A549 (cell line): ENCODE measurements around the gene MFAP1. TPM values are rescaled to one million over a fixed set of nuclear protein-coding genes. Genes with fewer than 3 reads are reported as not detected.

Source experiments
- ATAC-seq, 2 experiments: fragments of 200-7000 bp in 1 of 2; fragments of >200 bp in 1 of 2; cut with Nextera tagmentation in 1 of 2; cut with Tn5 transposase in 1 of 2; 3 replicates each; pipeline versions ENCODE4 v1.8.0 to v1.9.1; 2018 to 2020; ENCODE audit warnings: mild to moderate bottlenecking in 1 of 2, moderate library complexity in 1 of 2
- CTCF ChIA-PET: fragments of 300-600 bp; sonication (Branson Sonifier 250); formaldehyde crosslinking; extraction: SDS; loops from one replicate; lab custom pipeline; 2021; ENCODE audit warnings: antibody characterized with exemption, inconsistent platforms; lab: Yijun Ruan, JAX
- POLR2A ChIA-PET: fragments of 350-600 bp; formaldehyde crosslinking; extraction: SDS; loops from one replicate; lab custom pipeline; 2021; ENCODE audit warnings: antibody characterized with exemption, inconsistent platforms; lab: Yijun Ruan, JAX
- DNase-seq, 2 experiments: peaks; one replicate each; pipeline versions ENCODE4 v3.0.0 to v3.0.0-alpha.2; 2011 to 2016; ENCODE audit warnings: low read depth in 1 of 2, low spot score in 1 of 2
- FAIRE-seq: peaks from 2 replicates; lab custom pipeline; 2011; peaks lifted over from hg19 to GRCh38; lab: Jason Lieb, UNC
- H3K27ac ChIP-seq, 2 experiments: fragments of >200 bp; sonication (Bioruptor Twin); formaldehyde crosslinking; 3 replicates each; pipeline ENCODE4 v1.5.1; 2016 to 2017
- H3K4me1 ChIP-seq: fragments of >200 bp; sonication (Bioruptor Twin); formaldehyde crosslinking; 3 replicates; pipeline ENCODE4 v1.6.1; 2016
- H3K4me2 ChIP-seq: fragments of >200 bp; sonication (Bioruptor Twin); formaldehyde crosslinking; 3 replicates; pipeline ENCODE4 v1.6.1; 2016
- H3K4me3 ChIP-seq: fragments of >200 bp; sonication (Bioruptor Twin); formaldehyde crosslinking; 3 replicates; pipeline ENCODE4 v1.5.1; 2016
- H3K9me3 ChIP-seq: fragments of >200 bp; sonication (Bioruptor Twin); formaldehyde crosslinking; 3 replicates; pipeline ENCODE4 v1.6.1; 2016
- CEBPB ChIP-seq, 2 experiments: fragments of >200 bp in 1 of 2; sonication (Bioruptor Twin) in 1 of 2; formaldehyde crosslinking in 1 of 2; IDR thresholded peaks; 2 replicates each; pipeline ENCODE4 v1.6.1; 2012 to 2016
- CHD2 ChIP-seq: fragments of 150-350 bp; IDR thresholded peaks from 2 replicates; pipeline ENCODE4 v1.6.1; 2014; ENCODE audit warnings: low read length; ENCODE audit not compliant: partially characterized antibody
- EP300 ChIP-seq, 2 experiments: fragments of >200 bp; sonication (Bioruptor Twin); formaldehyde crosslinking; IDR thresholded peaks; 2 replicates in 1 of 2; 3 replicates in 1 of 2; pipeline ENCODE4 v1.6.1; 2016 to 2017
- FOSB ChIP-seq: fragments of 250-450 bp; sonication (Bioruptor Pico); IDR thresholded peaks from 2 replicates; pipeline ENCODE4 v1.5.0; 2020; ENCODE audit warnings: mild to moderate bottlenecking, moderate library complexity
- FOXS1 ChIP-seq: fragments of 250-450 bp; sonication (Bioruptor Pico); IDR thresholded peaks from 2 replicates; pipeline ENCODE4 v1.5.0; 2020; ENCODE audit warnings: mild to moderate bottlenecking, moderate library complexity
- HDAC2 ChIP-seq: fragments of 200-600 bp; sonication (generic); IDR thresholded peaks from 2 replicates; pipeline ENCODE4 v1.6.1; 2016
- HOXB13 ChIP-seq: fragments of 250-450 bp; sonication (Bioruptor Pico); IDR thresholded peaks from 2 replicates; pipeline ENCODE4 v1.5.0; 2020; ENCODE audit warnings: low read depth, mild to moderate bottlenecking, moderate library complexity
- HOXB5 ChIP-seq: fragments of 250-450 bp; sonication (Bioruptor Pico); IDR thresholded peaks from 2 replicates; pipeline ENCODE4 v1.5.0; 2020; ENCODE audit warnings: mild to moderate bottlenecking, moderate library complexity
- JUN ChIP-seq, 2 experiments: fragments of >200 bp; sonication (Bioruptor Twin); formaldehyde crosslinking; IDR thresholded peaks; 2 replicates in 1 of 2; 3 replicates in 1 of 2; pipeline ENCODE4 v1.6.1; 2016 to 2017
- JUNB ChIP-seq: fragments of >200 bp; sonication (Bioruptor Twin); formaldehyde crosslinking; IDR thresholded peaks from 2 replicates; pipeline ENCODE4 v1.6.1; 2016
- NFE2L2 ChIP-seq: fragments of 150-350 bp; conservative IDR thresholded peaks from 2 replicates; pipeline ENCODE4 v1.6.1; 2014; ENCODE audit warnings: low read length
- NPAS2 ChIP-seq: fragments of 250-450 bp; sonication (Bioruptor Pico); IDR thresholded peaks from 2 replicates; pipeline ENCODE4 v1.8.0; 2022; ENCODE audit warnings: mild to moderate bottlenecking, moderate library complexity, borderline replicate concordance
- PHF8 ChIP-seq: fragments of 200-600 bp; sonication (generic); IDR thresholded peaks from 2 replicates; pipeline ENCODE4 v1.6.1; 2016; ENCODE audit warnings: low read depth, mild to moderate bottlenecking, antibody characterized with exemption, moderate library complexity, borderline replicate concordance
- POLR2A ChIP-seq: IDR thresholded peaks from 2 replicates; pipeline ENCODE4 v1.6.1; 2012; ENCODE audit warnings: mild to moderate bottlenecking, low read length
- SMC3 ChIP-seq: fragments of >200 bp; sonication (Bioruptor Twin); formaldehyde crosslinking; IDR thresholded peaks from 3 replicates; pipeline ENCODE4 v1.6.1; 2018; ENCODE audit warnings: inconsistent platforms
- SREBF2 ChIP-seq: fragments of 450-650 bp; IDR thresholded peaks from 2 replicates; pipeline ENCODE4 v1.6.1; 2014; ENCODE audit warnings: mild to moderate bottlenecking, moderate library complexity
- TFCP2L1 ChIP-seq: fragments of 250-450 bp; sonication (Bioruptor Pico); IDR thresholded peaks from 2 replicates; pipeline ENCODE4 v1.5.0; 2021; ENCODE audit warnings: mild to moderate bottlenecking
- ZC3H11A ChIP-seq: fragments of 450-650 bp; IDR thresholded peaks from 2 replicates; pipeline ENCODE4 v1.6.1; 2014; ENCODE audit warnings: antibody characterized with exemption, mild to moderate bottlenecking
- ZSCAN20 ChIP-seq: fragments of 250-450 bp; sonication (Bioruptor Pico); IDR thresholded peaks from 2 replicates; pipeline ENCODE4 v1.8.0; 2022; ENCODE audit warnings: mild to moderate bottlenecking, moderate library complexity
- WGBS: methylation state at CpG from one replicate; pipeline ENCODE4 v1.1.6; 2017; ENCODE audit errors: missing lambda C conversion rate; 5-methylcytosine and 5-hydroxymethylcytosine counted together
- polyA plus RNA-seq, 4 experiments: library from polyadenylated mRNA; depleted of rRNA in 3 of 4; stranded (reverse); fragments of >200 nt; fragmentation: RNase III in 1 of 4; extraction: RNeasy Plus Mini Kit Qiagen cat#74134 plus additional on column Dnase treatment in 1 of 4; gene quantifications; 2 replicates in 3 of 4; 3 replicates in 1 of 4; pipeline ENCODE4 v1.2.3, GENCODE V29; 2011 to 2017
- TF ChIP-seq, protein P1 (sequence below): fragments of 200-600 bp; sonication (generic); IDR thresholded peaks from 2 replicates; pipeline ENCODE4 v1.6.1; 2016; ENCODE audit warnings: antibody characterized with exemption, mild to moderate bottlenecking, moderate library complexity
- TF ChIP-seq, protein P2 (sequence below): IDR thresholded peaks from 2 replicates; pipeline ENCODE4 v1.6.1; 2012
- TF ChIP-seq, protein P3 (sequence below): fragments of >200 bp; sonication (Bioruptor Twin); formaldehyde crosslinking; IDR thresholded peaks from 2 replicates; pipeline ENCODE4 v1.6.1; 2016
- TF ChIP-seq, protein P4 (sequence below): fragments of 250-450 bp; sonication (Bioruptor Pico); IDR thresholded peaks from 2 replicates; pipeline ENCODE4 v1.5.0; 2020; ENCODE audit warnings: low read depth, mild to moderate bottlenecking, moderate library complexity

Gene MFAP1
- polyA plus RNA-seq, 2 of the 4 experiments (the other 2 are of a cell fraction): 31.7 to 40.3 TPM

DNA sequence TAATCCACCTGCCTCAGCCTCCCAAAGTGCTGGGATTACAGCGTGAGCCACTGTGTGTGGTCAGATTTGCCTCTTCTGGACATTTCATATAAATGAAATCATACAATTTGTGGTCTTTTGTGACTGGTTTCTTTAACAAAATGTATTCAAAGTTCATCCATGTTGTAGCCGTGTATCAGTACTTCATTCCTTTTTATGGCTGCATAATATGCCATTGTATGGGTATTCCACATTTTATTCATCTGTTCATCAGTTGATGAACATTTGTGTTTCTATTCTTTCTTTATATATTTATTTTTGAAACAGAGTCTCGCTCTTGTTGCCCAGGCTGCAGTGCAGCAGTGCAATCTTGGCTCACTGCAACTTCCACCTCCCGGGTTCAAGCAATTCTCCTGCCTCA lies 28.1 kb upstream of the MFAP1 start:
- no peak overlapping the region for H3K4me3 ChIP-seq
- 95% methylated on average over 4 of the region's 4 CpGs for WGBS
- H3K9me3 ChIP-seq: no peaks in the 10 kb centered on the region
- H3K4me1 ChIP-seq: no peaks in the 10 kb centered on the region
- ChIA-PET POLR2A (no interaction called here), CTCF (no interaction called here)
- no peak overlapping the region for H3K4me2 ChIP-seq
- TF ChIP-seq POLR2A: no peak
- TF ChIP-seq PHF8: no peak
- TF ChIP-seq, protein P1, sequence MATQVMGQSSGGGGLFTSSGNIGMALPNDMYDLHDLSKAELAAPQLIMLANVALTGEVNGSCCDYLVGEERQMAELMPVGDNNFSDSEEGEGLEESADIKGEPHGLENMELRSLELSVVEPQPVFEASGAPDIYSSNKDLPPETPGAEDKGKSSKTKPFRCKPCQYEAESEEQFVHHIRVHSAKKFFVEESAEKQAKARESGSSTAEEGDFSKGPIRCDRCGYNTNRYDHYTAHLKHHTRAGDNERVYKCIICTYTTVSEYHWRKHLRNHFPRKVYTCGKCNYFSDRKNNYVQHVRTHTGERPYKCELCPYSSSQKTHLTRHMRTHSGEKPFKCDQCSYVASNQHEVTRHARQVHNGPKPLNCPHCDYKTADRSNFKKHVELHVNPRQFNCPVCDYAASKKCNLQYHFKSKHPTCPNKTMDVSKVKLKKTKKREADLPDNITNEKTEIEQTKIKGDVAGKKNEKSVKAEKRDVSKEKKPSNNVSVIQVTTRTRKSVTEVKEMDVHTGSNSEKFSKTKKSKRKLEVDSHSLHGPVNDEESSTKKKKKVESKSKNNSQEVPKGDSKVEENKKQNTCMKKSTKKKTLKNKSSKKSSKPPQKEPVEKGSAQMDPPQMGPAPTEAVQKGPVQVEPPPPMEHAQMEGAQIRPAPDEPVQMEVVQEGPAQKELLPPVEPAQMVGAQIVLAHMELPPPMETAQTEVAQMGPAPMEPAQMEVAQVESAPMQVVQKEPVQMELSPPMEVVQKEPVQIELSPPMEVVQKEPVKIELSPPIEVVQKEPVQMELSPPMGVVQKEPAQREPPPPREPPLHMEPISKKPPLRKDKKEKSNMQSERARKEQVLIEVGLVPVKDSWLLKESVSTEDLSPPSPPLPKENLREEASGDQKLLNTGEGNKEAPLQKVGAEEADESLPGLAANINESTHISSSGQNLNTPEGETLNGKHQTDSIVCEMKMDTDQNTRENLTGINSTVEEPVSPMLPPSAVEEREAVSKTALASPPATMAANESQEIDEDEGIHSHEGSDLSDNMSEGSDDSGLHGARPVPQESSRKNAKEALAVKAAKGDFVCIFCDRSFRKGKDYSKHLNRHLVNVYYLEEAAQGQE: no peak
- TF ChIP-seq, protein P2, sequence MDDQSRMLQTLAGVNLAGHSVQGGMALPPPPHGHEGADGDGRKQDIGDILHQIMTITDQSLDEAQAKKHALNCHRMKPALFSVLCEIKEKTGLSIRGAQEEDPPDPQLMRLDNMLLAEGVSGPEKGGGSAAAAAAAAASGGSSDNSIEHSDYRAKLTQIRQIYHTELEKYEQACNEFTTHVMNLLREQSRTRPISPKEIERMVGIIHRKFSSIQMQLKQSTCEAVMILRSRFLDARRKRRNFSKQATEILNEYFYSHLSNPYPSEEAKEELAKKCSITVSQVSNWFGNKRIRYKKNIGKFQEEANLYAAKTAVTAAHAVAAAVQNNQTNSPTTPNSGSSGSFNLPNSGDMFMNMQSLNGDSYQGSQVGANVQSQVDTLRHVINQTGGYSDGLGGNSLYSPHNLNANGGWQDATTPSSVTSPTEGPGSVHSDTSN: no peak
- no peak for TF ChIP-seq FOXS1
- TF ChIP-seq CEBPB (IDR thresholded peaks at IDR 0.05): no peak
- no peak for TF ChIP-seq HOXB5 (CRISPR knock-in tag)
- TF ChIP-seq ZC3H11A: no peak
- no peak for TF ChIP-seq JUN (IDR thresholded peaks at IDR 0.05)
- TF ChIP-seq HOXB13 (CRISPR knock-in tag): no peak
- TF ChIP-seq CHD2: no peak
- no peak for TF ChIP-seq ZSCAN20 (CRISPR knock-in tag)
- no peak for TF ChIP-seq NFE2L2
- no peak for TF ChIP-seq HDAC2
- TF ChIP-seq TFCP2L1: no peak
- no peak for TF ChIP-seq EP300 (IDR thresholded peaks at IDR 0.05)
- TF ChIP-seq, protein P3, sequence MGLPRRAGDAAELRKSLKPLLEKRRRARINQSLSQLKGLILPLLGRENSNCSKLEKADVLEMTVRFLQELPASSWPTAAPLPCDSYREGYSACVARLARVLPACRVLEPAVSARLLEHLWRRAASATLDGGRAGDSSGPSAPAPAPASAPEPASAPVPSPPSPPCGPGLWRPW: no peak
- no peak for TF ChIP-seq FOSB (CRISPR knock-in tag)
- TF ChIP-seq NPAS2 (CRISPR knock-in tag): no peak
- no peak for TF ChIP-seq SREBF2
- H3K27ac ChIP-seq: no peak overlapping the region
- no peak for ATAC-seq
- no peak for FAIRE-seq
- no peak for DNase-seq

DNA sequence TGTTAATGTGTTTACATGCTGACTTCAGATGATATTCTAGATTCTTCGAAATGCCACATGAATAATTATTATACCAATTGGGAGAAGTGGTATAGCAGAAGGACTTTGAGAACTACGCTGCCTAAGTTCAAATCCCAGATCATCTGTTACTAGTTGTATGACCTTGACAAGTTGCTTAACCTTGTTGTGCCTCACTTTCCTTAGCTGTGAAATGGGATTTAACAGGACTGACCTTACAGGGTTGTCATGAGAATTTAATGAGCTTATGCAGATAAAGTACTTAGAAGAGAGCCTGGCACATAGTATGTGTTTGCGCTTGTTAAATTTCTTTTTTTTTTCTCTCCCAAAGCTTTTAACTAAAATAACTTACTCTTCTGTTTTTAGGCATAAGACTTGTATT lies 26.8 kb upstream of the MFAP1 start:
- ChIA-PET CTCF (no interaction called here), POLR2A (no interaction called here)
- H3K4me3 ChIP-seq: no peak overlapping the region
- no peaks in the 10 kb centered on the region for H3K9me3 ChIP-seq
- WGBS: 93% methylated on average over 3 of the region's 3 CpGs
- no peaks in the 10 kb centered on the region for H3K4me1 ChIP-seq
- no peak for DNase-seq
- H3K27ac ChIP-seq: no peak overlapping the region
- TF ChIP-seq, protein P4, sequence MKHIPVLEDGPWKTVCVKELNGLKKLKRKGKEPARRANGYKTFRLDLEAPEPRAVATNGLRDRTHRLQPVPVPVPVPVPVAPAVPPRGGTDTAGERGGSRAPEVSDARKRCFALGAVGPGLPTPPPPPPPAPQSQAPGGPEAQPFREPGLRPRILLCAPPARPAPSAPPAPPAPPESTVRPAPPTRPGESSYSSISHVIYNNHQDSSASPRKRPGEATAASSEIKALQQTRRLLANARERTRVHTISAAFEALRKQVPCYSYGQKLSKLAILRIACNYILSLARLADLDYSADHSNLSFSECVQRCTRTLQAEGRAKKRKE (CRISPR knock-in tag): no peak
- TF ChIP-seq SMC3 (no peak), JUNB (no peak)
- FAIRE-seq: no peak
- H3K4me2 ChIP-seq: no peak overlapping the region
- ATAC-seq: no peak
